HG03520 (cell line): ENCODE data around the gene NUP107.

Experiments
- ATAC-seq: cut with Tn5 transposase; IDR thresholded peaks from one replicate; pipeline ENCODE4 v1.9.1; 2021; ENCODE audit warnings: mild to moderate bottlenecking, moderate library complexity; ENCODE audit not compliant: unreplicated experiment

Gene NUP107

DNA sequence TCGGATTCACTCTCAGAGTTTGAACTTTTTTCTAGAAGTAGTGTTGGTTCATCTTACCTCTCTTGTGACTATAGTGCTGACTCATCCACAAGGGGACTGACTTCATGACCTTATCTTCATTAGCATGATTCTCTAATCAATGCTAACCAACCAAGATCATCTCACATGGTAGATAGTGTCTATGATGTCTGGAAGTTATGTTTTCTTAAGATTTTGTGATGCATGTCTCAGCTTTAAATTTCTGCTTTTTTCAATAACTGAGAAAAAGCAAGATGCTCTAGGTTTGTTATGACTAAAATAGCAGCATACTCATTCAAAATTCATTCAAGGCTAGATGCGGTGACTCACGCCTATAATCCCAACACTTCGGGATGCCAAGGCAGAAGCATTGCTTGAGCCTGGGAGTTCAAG lies 46.9 kb downstream of the NUP107 start:
- ATAC-seq = no peak

GRCh38 chr12:68739891-68740290 lies 53.1 kb downstream of the NUP107 start:
- ATAC-seq = no peak

DNA sequence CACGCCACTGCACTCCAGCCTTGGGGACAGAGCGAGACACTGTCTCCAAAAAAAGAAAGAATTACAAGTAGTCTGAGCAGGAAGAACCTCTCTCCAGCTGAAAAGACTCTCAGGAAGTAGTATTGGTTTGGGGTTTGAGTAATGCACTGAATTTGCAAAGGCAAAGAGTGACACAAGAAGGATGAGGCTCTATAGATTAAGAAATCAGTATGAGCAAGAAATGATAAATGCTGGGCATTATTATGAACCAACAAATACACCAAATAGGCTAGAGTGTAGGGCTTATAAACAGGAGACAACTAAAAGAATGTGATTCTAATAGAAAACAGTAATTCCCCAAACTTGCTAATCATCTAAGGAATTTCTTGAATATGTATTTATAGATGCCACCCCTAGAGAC lies 56.6 kb downstream of the NUP107 start:
- ATAC-seq = no peak

GRCh38 chr12:68745376-68745903 lies 58.7 kb downstream of the NUP107 start:
- peak; percentile 2 for ATAC-seq

- ATAC-seq = peak; percentile 94
These were observed 59.3 kb downstream of the NUP107 start, which contains the start of gene SLC35E3 for GRCh38 chr12:68745904-68746571. Gene SLC35E3, plus strand, starts transcription at chr12:68746176. Its CDS starts 202 bp downstream, at chr12:68746378.

GRCh38 chr12:68746572-68747180 lies 59.9 kb downstream of the NUP107 start:
- ATAC-seq = peak; percentile 28

DNA sequence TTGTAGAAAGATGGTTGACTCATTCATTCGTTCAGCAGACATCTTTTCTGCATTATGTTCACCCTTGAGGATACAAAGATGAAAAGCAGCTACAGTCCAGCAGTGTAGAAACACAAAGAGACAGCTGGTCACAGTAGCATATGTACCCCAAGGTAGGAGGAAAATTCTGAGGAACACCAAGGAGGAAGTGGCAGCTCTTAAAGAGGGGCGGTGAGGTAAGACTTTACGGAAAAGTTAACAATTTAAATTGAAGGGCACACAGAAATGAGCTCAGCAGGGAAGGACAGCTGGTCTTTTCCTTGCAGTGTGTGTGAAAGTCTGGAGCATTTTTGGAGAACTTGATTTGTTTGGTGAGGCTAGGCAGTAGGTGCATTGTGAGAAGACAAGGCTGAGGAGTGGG lies 62.7 kb downstream of the NUP107 start:
- ATAC-seq = no peak

DNA sequence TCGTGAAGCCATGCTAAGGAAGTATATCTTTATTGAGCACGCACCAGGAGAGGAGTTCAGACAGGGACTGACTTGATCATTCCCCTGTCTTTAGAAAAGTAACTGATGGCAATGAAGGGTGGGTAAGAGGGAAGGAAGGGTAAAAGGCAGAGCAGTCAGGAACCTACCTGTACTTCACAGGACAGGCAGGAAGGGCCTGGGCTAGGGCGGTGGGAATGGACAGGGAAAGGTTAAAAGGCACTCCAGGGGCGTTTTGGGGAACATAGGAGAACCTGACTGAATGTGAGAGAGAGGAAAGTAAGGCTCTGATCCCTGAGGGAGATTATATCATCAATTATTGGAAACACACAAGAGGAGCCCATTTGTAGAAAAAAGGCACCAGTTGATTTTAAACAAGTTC lies 63.1 kb downstream of the NUP107 start:
- no peak for ATAC-seq

DNA sequence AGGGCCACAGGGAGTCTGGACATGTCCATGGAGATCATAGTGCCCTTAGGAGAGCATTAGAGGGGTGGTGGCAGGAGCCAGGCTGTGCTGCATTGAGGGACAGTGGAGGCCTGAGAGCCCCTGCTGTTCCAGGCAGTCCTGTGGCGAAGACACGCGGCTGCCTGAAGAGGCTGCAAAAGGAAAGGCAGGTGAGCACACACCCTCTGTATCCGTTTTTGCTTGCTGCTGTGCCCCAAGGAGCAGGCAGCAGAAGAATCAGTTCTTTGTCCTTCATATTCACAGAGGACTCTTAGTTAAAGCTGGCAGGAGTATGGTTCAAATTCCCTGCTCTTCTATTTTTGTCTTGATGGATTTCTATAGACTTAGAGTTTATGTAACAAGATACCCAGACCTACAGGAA lies 63.7 kb downstream of the NUP107 start:
- ATAC-seq = no peak

- ATAC-seq = no peak
These were observed 68.9 kb downstream of the NUP107 start for GRCh38 chr12:68755536-68756243.

DNA sequence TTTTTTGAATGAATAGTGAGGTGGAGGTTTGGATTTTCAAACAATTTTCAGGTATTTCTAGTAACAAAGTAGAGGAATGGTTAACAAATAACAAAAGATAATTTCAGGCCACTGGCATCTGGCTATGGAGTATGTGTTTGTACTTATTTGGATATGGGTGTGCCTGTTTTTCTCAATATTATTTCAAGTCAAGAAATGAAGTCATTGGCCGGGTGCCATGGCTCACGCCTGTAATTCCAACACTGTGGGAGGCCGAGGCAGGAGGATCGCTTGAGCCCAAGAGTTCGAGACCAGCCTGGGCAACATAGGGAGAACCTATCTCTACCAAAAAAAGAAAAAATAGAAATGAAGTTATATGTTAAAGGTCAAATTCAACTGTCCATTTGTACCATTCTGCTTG lies 73.1 kb downstream of the NUP107 start:
- no peak for ATAC-seq

- ATAC-seq = no peak
These were observed 74.1 kb downstream of the NUP107 start for GRCh38 chr12:68760806-68761441.

DNA sequence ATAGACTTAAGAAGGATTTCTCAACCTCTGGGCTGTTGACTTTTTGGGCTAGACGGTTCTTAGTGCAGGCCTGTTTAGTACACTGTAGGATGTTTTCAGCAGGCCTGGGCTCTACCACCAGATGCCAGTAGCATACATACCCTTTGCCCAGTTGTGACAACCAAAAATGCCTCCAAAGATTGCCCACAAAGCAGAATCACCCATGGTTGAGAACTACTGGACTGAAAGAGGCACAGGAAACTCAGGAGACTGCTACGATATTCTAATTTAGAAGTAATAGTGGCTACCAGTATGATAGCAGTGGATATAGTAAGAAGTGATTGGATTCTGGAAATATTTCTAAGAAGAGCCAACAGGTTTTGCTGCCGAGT lies 74.6 kb downstream of the NUP107 start:
- ATAC-seq = no peak

GRCh38 chr12:68761901-68762630 lies 75.3 kb downstream of the NUP107 start:
- no peak for ATAC-seq

DNA sequence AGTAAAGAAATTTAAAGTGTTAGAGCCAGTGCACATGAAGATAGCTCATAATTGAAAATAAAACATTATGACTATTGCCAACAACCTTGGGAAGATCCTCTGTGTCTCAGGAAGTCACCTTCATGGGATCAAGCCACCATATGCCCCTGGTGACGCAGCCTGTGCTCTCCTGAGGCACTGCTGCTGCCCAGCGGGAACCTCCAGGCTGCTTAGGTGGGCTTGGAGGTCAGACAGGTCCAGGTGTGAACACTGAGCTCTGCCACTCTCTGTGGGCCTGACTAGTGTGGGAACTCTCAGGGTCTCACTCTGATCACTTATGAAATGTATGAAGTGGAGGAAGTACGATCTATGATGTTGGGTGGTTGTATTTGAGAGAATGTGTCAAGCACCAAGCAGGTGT lies 75.9 kb downstream of the NUP107 start:
- no peak for ATAC-seq

GRCh38 chr12:68765696-68766095 lies 78.9 kb downstream of the NUP107 start:
- no peak for ATAC-seq

DNA sequence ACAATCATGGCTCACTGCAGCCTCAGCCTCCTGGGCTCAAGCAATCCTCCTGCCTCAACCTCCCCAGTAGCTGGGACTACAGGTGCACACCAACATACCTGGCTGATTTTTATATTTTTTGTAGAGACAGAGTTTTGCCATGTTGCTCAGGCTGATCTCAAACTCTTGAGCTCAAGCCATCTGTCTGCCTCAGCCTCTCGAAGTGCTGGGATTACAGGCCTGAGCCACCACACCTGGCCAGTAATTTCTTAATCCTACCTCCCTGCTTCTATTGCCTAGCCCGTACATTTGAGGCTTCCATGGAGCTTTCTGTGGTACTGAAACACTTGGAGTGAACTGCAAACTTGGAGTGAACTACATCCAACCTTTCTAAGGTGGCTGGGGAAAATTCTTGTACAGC lies 79.9 kb downstream of the NUP107 start:
- ATAC-seq = no peak

DNA sequence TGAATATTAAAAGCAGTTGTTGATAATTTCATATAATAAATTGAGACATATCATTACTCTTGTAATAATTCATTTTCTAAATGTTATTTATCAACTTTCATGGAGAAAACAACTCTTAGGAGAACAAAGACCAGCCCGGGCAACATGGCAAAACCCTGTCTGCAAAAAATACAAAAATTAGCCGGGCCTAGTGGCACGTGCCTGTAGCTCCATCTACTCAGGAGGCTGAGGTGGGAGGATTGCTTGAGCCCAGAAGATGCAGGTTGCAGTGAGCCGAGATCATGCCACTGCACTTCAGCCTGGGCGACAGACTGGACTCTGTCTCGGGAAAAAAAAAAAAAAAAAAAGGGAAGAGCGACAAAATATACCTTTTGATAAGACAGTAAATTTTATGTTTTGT lies 80.4 kb downstream of the NUP107 start:
- ATAC-seq = no peak

DNA sequence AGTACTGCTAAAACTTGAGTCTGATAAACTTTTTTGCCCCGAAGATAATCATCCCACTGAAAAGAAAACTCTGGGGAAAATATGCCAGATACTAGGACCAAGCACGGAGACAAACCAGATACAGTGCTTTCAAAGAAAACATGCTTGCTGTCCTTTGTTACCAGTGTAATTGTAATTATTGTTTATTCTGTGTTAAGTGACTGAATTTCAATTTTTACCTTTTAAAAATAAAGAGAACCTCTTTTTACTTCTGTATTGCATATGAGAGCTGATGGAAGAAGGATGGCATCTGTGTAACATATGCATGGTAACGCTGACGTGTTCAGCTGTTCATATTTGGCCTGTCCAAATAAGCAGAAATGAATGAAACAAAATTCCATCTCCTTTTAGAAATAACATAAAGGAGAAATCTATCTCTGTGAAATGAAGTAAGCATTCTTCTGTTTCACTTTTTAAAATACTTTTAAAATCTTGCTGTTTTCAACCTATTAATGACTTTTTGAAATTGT lies 81.7 kb downstream of the NUP107 start:
- no peak for ATAC-seq

DNA sequence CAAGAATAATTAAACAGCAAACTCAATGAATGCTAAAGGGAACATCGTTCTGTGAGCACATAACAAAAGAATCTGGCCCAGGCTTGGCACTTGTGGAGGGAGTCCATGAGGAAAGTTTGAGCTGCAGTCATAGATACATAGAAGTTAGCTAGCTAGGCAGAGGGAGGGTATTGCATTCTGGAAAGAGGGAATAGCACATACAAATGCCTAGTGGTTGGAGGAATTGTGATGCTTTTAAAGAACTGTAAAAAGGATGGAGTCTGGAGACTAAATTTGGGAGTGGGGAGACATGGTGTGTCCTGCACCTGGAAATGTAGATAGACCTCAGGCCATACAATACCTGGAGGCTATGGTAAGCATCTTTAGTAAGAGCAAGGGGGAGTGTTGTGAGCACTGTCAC lies 83.2 kb downstream of the NUP107 start:
- ATAC-seq = no peak
